Activated CD4-positive, alpha-beta T cell treated with anti-CD3 and anti-CD28 coated beads, Interleukin-2, amount 10 ng/mL, durations not matched to agents 24 days and 14 days (primary cell): ENCODE measurements around the gene UCMA. TPM values are rescaled to one million over a fixed set of nuclear protein-coding genes. Genes with fewer than 3 reads are reported as not detected.

ENCODE experiments used
- DNase-seq: peaks from one replicate; pipeline ENCODE4 v3.0.0; 2022
- H3K27ac Mint-ChIP-seq: one replicate; pipeline ENCODE4 v1.8.0; 2022; ENCODE audit warnings: mild to moderate bottlenecking, mixed read lengths
- H3K27me3 Mint-ChIP-seq: one replicate; pipeline ENCODE4 v1.8.0; 2022; ENCODE audit warnings: mixed read lengths
- H3K36me3 Mint-ChIP-seq: one replicate; pipeline ENCODE4 v1.8.0; 2022; ENCODE audit warnings: low read depth, mild to moderate bottlenecking, mixed read lengths
- H3K4me1 Mint-ChIP-seq: one replicate; pipeline ENCODE4 v1.8.0; 2021; ENCODE audit warnings: mixed read lengths
- H3K4me3 Mint-ChIP-seq: one replicate; pipeline ENCODE4 v1.8.0; 2022; ENCODE audit warnings: mild to moderate bottlenecking, moderate library complexity, mixed read lengths
- H3K9me3 Mint-ChIP-seq: one replicate; pipeline ENCODE4 v1.8.0; 2021; ENCODE audit warnings: mixed read lengths
- intact Hi-C: fragments of 100-400 bp; cut with micrococcal nuclease; formaldehyde crosslinking; loops from one replicate; pipeline ENCODE4 v1.15.1; 2023
- total RNA-seq: library from RNA; stranded (reverse); gene quantifications from 2 replicates; pipeline ENCODE4 v1.2.3, GENCODE V29; 2022

UCMA gene
- total RNA-seq, 1 donor from 2014 or later, result not detected

DNA sequence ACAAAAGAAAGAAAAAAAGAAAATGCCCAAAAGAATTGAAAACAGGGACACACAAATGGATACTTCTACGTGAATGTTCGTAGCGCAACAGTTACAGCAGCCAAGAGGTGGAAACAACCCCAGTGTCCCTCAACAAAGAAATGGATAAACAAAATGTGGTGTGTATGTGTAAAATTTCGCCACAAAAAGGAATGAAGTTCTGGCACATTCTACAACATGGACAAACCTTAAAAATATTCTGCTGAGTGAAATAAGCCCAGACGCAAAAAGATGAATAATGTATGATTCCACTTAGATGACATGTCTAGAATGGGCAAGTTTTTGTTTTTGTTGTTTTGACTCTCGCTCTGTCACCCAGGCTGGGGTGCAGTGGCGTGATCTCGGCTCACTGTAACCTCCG lies 10.9 kb downstream of the UCMA start:
- intact Hi-C loops, result no loop called here

DNA sequence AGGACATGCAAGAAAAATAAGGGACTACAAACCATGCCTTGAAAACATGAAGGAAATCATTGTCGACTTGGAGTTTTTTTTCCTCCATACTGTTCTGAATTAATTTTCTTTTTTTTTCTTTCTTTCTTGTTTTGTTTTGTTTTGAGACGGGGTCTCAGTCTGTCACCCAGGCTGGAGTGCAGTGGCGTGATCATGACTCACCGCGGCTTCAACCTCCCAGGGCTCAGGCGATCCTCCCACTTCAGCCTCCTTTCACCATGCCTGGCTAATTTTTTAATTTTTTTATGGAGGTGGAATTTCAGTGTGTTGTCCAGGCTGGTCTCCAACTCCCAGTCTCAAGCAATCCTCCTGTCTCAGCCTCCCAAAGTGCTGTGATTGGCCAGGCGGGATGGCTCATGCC lies 11.6 kb downstream of the UCMA start:
- no peak for DNase-seq
- no peaks in the 10 kb centered on the region for H3K27me3 Mint-ChIP-seq
- no peaks in the 10 kb centered on the region for H3K9me3 Mint-ChIP-seq
- H3K36me3 Mint-ChIP-seq, result no peaks in the 10 kb centered on the region
- intact Hi-C loops, result no loop called here
- no peak overlapping the region for H3K27ac Mint-ChIP-seq
- H3K4me3 Mint-ChIP-seq, result no peak overlapping the region
- H3K4me1 Mint-ChIP-seq, result peaks cover 4% of the 10 kb centered on the region

More for the DNA sequence above, 10.9 kb downstream of the UCMA start:
- no peaks in the 10 kb centered on the region for H3K36me3 Mint-ChIP-seq
- H3K27me3 Mint-ChIP-seq, result no peaks in the 10 kb centered on the region
- peaks cover 4% of the 10 kb centered on the region for H3K4me1 Mint-ChIP-seq
- no peak overlapping the region for H3K4me3 Mint-ChIP-seq
- H3K9me3 Mint-ChIP-seq, result no peaks in the 10 kb centered on the region
- DNase-seq, result no peak
- H3K27ac Mint-ChIP-seq, result no peak overlapping the region

DNA sequence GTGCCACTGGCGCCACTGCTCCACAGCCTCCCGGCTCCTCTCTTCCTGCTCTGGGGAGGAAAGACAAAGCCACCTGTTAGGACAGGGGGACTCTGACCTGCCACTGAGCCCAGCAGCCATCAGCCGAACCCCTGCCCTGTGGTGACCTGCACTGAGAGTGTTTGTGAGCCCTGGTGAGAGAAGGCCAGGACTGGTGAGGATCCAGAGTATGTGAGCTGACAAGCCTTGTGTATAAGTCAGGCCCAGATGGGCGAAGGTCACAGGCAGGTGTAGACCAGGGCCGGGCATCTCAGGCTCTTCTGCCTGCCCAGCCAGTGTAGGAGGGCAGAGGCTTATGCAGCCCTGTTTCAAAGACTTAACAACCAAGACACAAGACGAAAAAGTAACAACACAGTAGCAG lies 12.0 kb downstream of the UCMA start:
- no peak overlapping the region for H3K4me3 Mint-ChIP-seq
- H3K9me3 Mint-ChIP-seq, result no peaks in the 10 kb centered on the region
- no peaks in the 10 kb centered on the region for H3K27me3 Mint-ChIP-seq
- H3K4me1 Mint-ChIP-seq, result peaks cover 4% of the 10 kb centered on the region
- no peak overlapping the region for H3K27ac Mint-ChIP-seq
- intact Hi-C loops, result no loop called here
- no peaks in the 10 kb centered on the region for H3K36me3 Mint-ChIP-seq
- DNase-seq, result no peak

DNA sequence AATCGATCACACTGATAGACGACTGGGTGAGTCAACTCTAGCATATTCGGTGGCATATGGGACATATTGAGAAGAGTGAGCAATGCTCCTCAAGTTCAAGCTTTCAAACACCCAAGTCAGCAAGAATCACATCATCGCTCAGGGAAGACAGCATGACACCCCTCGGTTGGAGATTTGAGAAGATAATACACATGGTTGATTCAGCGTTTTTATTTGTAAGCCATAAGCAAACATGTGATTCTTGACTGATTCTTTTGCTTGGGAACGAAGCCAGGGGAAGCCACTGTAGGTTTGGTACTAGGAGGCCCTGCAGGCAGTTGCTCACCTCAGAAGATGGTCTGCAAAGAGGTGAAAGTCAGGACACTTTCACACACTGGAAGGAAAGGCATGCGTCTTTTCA lies 12.6 kb downstream of the UCMA start:
- Mint-ChIP-seq H3K27ac (no peak overlapping the region), H3K9me3 (no peaks in the 10 kb centered on the region), H3K27me3 (no peaks in the 10 kb centered on the region), H3K4me1 (peaks cover 4% of the 10 kb centered on the region), H3K4me3 (no peak overlapping the region), H3K36me3 (no peaks in the 10 kb centered on the region)
- DNase-seq, result no peak
- intact Hi-C loops, result no loop called here

DNA sequence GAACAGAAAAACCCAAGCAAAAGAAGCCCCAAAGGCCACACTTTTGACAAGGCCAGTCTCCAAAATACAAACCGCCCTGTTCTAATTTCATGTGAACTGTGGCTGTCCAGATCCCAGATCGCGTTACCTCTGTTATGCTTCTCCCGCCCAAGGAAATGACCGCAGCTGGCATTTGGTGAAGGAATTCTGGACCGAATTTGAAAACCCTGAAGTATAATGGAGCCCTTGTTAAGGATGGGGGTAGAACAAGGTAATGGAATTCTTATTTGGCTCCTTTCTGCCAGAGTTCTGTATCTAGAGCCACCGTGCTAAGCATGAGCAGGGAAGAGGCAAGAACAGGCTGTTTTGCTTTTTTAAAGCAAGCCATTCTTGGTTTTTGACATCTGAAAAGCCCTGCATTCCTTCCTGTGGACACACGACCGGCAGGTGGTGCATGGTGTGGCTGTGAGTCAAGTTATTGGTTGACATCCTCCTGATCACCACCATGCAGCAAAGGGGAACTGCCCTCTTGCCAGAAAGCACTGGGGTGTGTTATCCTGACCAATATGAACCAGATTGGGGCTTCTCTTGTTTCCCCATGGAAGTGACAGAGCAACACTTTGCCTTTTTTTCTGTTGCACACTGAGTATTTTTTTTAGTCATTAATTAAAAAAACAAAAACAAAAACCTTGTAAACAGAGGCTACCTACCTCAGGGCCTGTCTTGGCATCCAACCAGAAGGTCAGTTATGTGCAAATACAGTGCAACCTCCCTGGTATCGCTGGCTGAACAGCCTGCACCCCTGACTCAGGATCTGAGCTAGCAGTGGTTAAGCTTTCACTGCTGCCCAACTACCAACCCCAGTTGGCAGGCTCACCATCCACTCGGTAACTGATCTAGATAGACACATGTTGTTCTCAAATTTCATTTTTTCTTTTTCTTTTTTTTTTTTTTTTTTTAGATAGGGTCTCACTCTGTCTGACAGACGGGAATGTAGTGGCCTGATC lies 14.2 kb downstream of the UCMA start:
- DNase-seq, result no peak
- no peak overlapping the region for H3K27ac Mint-ChIP-seq

DNA sequence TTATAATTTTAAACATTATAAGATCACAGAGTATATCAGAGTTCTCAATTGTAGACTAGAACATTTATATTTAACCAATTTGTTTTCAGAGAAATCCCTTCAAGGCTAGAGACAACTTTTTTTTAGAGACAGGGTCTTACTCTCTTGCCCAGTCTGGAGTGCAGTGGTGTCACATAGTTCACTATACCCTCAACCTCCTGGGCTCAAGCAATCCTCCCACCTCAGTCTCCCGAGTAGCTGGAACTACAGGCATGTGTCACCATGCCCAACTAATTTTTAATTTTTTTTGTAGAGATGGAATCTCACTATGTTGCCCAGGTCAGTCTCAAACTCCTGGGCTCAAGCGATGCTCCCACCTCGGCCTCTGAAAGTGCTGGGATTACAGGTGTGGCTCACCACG lies 15.3 kb downstream of the UCMA start:
- no peak overlapping the region for H3K4me3 Mint-ChIP-seq
- no peaks in the 10 kb centered on the region for H3K36me3 Mint-ChIP-seq
- no peaks in the 10 kb centered on the region for H3K9me3 Mint-ChIP-seq
- no peaks in the 10 kb centered on the region for H3K27me3 Mint-ChIP-seq
- DNase-seq, result no peak
- H3K4me1 Mint-ChIP-seq, result peaks cover 1% of the 10 kb centered on the region
- intact Hi-C loops, result no loop called here
- H3K27ac Mint-ChIP-seq, result no peak overlapping the region

More for the DNA sequence above, 14.2 kb downstream of the UCMA start:
- Mint-ChIP-seq H3K36me3 (no peaks in the 10 kb centered on the region), H3K4me1 (peaks cover 4% of the 10 kb centered on the region), H3K4me3 (no peak overlapping the region), H3K27me3 (no peaks in the 10 kb centered on the region), H3K9me3 (no peaks in the 10 kb centered on the region)
- intact Hi-C loops, result no loop called here

DNA sequence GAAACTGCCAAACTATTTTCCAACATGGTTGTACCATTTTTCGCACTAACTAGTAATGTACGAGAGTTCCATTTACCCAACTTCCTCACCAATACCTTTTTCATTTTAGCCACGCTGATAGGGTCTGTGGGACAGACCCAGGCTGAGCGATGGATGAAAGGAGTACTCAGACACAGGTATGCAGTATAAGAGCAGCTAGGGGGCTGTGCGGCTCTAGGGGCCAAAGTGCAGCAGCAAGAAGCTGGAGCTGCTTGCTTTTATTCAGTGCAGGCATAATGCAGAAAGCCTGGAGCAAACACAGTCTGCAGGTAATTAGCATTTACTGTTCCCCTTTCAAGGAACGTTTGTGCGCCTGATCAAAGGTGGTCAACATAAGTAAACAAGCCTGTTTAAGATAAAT lies 21.0 kb downstream of the UCMA start:
- Mint-ChIP-seq H3K9me3 (no peaks in the 10 kb centered on the region), H3K36me3 (peaks cover 23% of the 10 kb centered on the region), H3K27me3 (no peaks in the 10 kb centered on the region), H3K4me1 (no peaks in the 10 kb centered on the region), H3K4me3 (no peak overlapping the region), H3K27ac (no peak overlapping the region)
- no peak for DNase-seq
- intact Hi-C loops, result no loop called here

DNA sequence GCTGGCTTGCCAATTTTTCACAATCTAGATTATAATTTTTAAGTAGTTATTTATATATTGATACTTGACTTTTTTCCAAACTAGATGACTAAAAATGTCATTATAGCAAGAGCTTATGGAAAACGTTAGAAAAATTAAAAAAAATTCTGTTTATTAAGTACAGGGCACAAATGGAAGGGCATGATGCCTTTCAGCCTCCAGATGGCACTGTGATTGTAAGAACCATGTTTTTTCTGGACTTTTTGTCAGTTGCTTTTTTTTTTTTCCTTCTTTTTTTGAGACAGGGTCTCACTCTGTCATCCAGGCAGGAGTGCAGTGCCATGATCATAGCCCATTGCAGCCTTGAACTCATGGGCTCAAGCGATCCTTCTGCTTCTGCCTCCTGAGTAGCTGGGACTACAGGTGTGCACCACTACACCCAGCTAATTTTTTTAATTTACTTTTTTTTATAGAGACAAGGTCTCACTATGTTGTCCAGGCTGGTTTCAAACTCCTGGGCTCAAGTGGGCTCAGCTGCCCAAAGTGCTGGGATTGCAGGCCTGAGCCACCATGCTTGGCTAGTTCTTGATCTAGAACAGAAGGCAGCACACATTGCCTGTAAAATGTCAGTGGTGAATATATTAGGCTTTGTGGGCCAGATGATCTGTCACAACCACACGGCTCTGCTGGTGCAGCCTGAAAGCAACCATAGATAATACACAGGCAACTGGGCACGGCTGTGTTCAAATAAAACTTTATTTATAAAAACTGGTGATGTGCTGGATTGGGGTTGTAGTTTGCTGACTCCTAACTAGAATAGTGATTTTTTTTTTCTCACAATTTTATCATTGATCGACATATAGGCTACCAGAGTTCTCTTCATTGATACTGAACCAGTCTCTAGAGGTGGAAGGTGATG lies 27.4 kb downstream of the UCMA start:
- no peaks in the 10 kb centered on the region for H3K9me3 Mint-ChIP-seq
- intact Hi-C loops, result no loop called here
- H3K27ac Mint-ChIP-seq, result no peak overlapping the region
- DNase-seq, result no peak
- H3K4me3 Mint-ChIP-seq, result no peak overlapping the region
- no peaks in the 10 kb centered on the region for H3K4me1 Mint-ChIP-seq
- H3K27me3 Mint-ChIP-seq, result no peaks in the 10 kb centered on the region
- peaks cover 58% of the 10 kb centered on the region for H3K36me3 Mint-ChIP-seq

DNA sequence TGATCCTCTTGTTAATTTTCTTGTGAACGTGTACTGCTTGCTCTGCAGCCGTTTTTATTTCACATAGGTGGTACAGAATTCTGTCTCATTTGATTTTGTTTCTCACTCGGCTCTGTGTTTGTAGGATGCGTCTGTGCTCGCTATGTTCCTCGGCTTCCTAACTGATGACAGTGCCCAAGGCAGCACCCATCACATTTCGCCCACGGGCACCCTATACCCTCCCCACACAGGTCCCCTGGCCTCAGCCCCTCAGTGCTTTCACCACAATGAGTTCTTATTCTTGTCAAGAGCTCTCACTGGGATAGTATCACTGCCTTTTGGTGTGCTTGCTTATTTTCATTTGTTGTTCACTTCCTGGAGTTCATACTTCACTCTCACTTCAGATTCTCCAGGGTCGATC lies 28.1 kb downstream of the UCMA start:
- Mint-ChIP-seq H3K9me3 (no peaks in the 10 kb centered on the region), H3K36me3 (peaks cover 60% of the 10 kb centered on the region), H3K27ac (no peak overlapping the region), H3K4me1 (no peaks in the 10 kb centered on the region), H3K4me3 (no peak overlapping the region), H3K27me3 (no peaks in the 10 kb centered on the region)
- DNase-seq, result no peak
- intact Hi-C loops, result no loop called here

DNA sequence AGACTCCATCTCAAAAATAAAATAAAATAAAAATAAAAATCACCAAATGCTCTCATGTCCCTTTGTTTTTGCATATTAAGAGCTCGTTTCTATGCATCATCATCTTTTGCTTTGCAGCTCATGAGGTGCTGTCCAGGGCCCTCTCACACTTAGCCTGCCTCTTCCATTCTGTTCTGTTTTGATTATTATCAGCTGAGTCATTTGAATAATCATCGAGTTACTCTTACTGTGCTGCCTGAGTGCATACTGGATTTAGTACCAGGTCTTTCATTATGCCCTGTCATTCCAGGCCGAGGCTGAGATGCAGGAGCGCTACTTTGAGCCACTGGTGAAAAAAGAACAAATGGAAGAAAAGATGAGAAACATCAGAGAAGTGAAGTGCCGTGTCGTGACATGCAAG lies 33.0 kb downstream of the UCMA start:
- intact Hi-C loops, result no loop called here
- peaks cover 54% of the 10 kb centered on the region for H3K36me3 Mint-ChIP-seq
- H3K27me3 Mint-ChIP-seq, result no peaks in the 10 kb centered on the region
- H3K4me3 Mint-ChIP-seq, result no peak overlapping the region
- DNase-seq, result no peak
- no peaks in the 10 kb centered on the region for H3K9me3 Mint-ChIP-seq
- H3K27ac Mint-ChIP-seq, result no peak overlapping the region
- H3K4me1 Mint-ChIP-seq, result no peaks in the 10 kb centered on the region

DNA sequence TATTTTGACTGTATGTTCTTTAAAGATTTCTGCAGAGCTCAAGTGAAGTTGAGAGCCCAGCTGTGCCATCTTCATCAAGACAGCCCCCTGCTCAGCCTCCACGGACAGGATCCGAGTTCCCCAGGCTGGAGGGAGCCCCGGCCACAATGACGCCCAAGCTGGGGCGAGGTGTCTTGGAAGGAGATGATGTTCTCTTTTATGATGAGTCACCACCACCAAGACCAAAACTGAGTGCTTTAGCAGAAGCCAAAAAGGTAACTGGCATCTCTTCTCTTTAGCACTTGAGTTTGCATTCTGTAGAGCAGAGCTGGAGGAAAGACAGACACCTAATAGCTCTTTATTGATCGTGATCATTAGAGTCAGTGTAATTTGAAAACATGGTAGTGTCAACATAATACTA lies 39.2 kb downstream of the UCMA start:
- H3K27me3 Mint-ChIP-seq, result no peaks in the 10 kb centered on the region
- H3K9me3 Mint-ChIP-seq, result no peaks in the 10 kb centered on the region
- H3K36me3 Mint-ChIP-seq, result peaks cover 47% of the 10 kb centered on the region
- DNase-seq, result no peak
- H3K4me1 Mint-ChIP-seq, result no peaks in the 10 kb centered on the region
- intact Hi-C loops, result no loop called here
- no peak overlapping the region for H3K4me3 Mint-ChIP-seq
- H3K27ac Mint-ChIP-seq, result peak overlapping the region; percentile 19

DNA sequence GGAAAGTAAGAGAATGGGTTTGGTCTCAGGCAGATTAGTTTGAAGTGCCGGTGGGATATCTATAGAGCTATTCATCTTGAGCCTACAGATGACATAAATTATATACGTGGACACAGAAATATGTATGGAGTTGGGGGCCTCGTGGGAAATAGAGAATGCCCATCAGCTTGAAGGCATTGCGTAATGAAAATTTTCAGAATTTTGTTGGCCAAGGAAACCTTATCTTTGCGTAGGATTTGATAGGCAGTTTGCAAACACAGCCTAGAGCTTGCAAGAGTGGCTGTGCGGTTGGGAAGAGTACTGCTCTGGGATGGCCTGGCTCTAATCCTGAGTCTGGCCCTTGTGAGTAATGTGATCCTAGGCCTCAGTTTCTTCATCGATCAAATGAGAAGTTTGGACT lies 40.5 kb downstream of the UCMA start:
- Mint-ChIP-seq H3K27me3 (no peaks in the 10 kb centered on the region), H3K36me3 (peaks cover 42% of the 10 kb centered on the region), H3K4me3 (no peak overlapping the region), H3K9me3 (no peaks in the 10 kb centered on the region), H3K27ac (no peak overlapping the region), H3K4me1 (no peaks in the 10 kb centered on the region)
- intact Hi-C loops, result no loop called here
- DNase-seq, result no peak

DNA sequence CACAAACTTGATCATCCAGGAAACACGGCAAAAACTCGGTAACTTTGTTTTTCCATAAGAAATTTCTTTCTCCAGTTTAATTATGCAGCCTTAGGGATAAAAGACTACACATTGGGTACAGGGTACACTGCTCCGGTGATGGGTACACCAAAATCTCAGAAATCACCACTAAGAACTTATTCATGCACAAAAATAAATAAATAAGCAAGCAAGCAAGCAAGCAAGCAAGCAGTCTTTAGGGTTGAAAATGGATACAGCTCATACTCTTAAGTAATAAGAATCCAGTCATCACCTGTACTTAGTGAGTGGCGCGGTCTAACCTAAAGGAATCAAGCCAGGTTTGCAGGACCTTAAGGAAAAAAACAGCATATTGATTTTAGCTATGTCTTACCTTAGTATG lies 42.8 kb downstream of the UCMA start:
- peaks cover 49% of the 10 kb centered on the region for H3K36me3 Mint-ChIP-seq
- no peak overlapping the region for H3K27ac Mint-ChIP-seq
- no peak for DNase-seq
- H3K27me3 Mint-ChIP-seq, result no peaks in the 10 kb centered on the region
- no peak overlapping the region for H3K4me3 Mint-ChIP-seq
- H3K9me3 Mint-ChIP-seq, result no peaks in the 10 kb centered on the region
- H3K4me1 Mint-ChIP-seq, result no peaks in the 10 kb centered on the region
- intact Hi-C loops, result no loop called here

DNA sequence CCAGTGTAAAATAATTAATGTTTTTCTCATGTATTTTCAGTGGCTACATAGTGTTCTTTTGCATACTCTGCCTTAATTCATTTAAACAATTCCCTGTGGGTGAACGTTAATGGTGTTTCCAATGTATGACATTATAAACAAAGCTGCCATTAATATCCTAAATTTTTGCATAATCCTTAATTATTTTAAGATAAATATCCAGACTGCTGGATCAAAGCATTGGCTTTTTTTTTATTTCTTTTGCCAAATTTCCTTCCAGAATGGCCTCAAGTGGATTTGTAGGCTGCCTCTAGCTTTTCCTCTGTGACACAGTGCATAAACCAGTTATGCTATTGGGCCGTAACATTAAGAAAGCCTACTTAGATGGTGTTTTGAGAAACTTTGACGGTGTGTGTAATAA lies 43.4 kb downstream of the UCMA start:
- Mint-ChIP-seq H3K4me1 (no peaks in the 10 kb centered on the region), H3K36me3 (peaks cover 50% of the 10 kb centered on the region), H3K27me3 (no peaks in the 10 kb centered on the region), H3K4me3 (no peak overlapping the region), H3K9me3 (no peaks in the 10 kb centered on the region), H3K27ac (no peak overlapping the region)
- no peak for DNase-seq
- intact Hi-C loops, result no loop called here
